H1 (cell line): Measurements from ENCODE around the gene ARHGAP23. TPM values are rescaled to one million over a fixed set of nuclear protein-coding genes. Genes with fewer than 3 reads are reported as not detected.

Experiments used
- CTCF ChIA-PET: fragments of 300-600 bp; sonication (Branson Sonifier 250); formaldehyde crosslinking; loops from one replicate; lab custom pipeline; 2021; ENCODE audit not compliant: partially characterized antibody; lab: Charles Lee
- POLR2A ChIA-PET: fragments of 300-600 bp; sonication (Branson Sonifier 250); formaldehyde crosslinking; loops from one replicate; lab custom pipeline; 2021; ENCODE audit warnings: inconsistent platforms; ENCODE audit not compliant: partially characterized antibody; lab: Charles Lee
- DNase-seq, 2 experiments: peaks; one replicate each; pipeline versions ENCODE4 v3.0.0 to v3.0.0-alpha.2; 2010 to 2022; ENCODE audit warnings: low spot score in 2 of 2, low read depth in 1 of 2, mixed read lengths in 1 of 2
- FAIRE-seq: peaks from 2 replicates; lab custom pipeline; 2011; peaks lifted over from hg19 to GRCh38; lab: Jason Lieb, UNC
- H2AFZ ChIP-seq: 2 replicates; pipeline ENCODE4 v1.8.1; 2012; ENCODE audit warnings: low read length, inconsistent platforms
- H2AK5ac ChIP-seq: 2 replicates; pipeline ENCODE4 v1.6.1; 2013; ENCODE audit warnings: low read depth, low read length
- H2BK120ac ChIP-seq: replicated peaks from 2 replicates; pipeline ENCODE3; 2013; ENCODE audit warnings: low read depth, low read length, inconsistent platforms
- H2BK12ac ChIP-seq: 2 replicates; pipeline ENCODE4 v1.6.1; 2013; ENCODE audit warnings: low read depth, low read length
- H2BK15ac ChIP-seq: 2 replicates; pipeline ENCODE4 v1.6.1; 2013; ENCODE audit warnings: low read length
- H2BK20ac ChIP-seq: 2 replicates; pipeline ENCODE4 v1.6.1; 2013; ENCODE audit warnings: low read length
- H2BK5ac ChIP-seq: 2 replicates; pipeline ENCODE4 v1.6.1; 2013; ENCODE audit warnings: low read depth, low read length
- H3K14ac ChIP-seq: 2 replicates; pipeline ENCODE4 v1.6.1; 2013; ENCODE audit warnings: inconsistent platforms; ENCODE audit not compliant: insufficient read length
- H3K18ac ChIP-seq: 2 replicates; pipeline ENCODE4 v1.6.1; 2013; ENCODE audit warnings: low read length; ENCODE audit errors: extremely low read depth
- H3K23ac ChIP-seq: 2 replicates; pipeline ENCODE4 v1.6.1; 2013; ENCODE audit warnings: inconsistent platforms; ENCODE audit not compliant: insufficient read length
- H3K23me2 ChIP-seq: 2 replicates; pipeline ENCODE4 v1.6.1; 2013; ENCODE audit warnings: low read depth, low read length
- H3K27ac ChIP-seq: 2 replicates; pipeline ENCODE4 v1.6.1; 2011; ENCODE audit warnings: low read depth, low read length, inconsistent platforms
- H3K27me3 ChIP-seq, 4 experiments: replicated peaks in 1 of 4; 1 replicate in 1 of 4; 2 replicates in 3 of 4; pipeline versions ENCODE4 v1.6.1 to v1.8.1; 2011 to 2013; ENCODE audit warnings: low read length in 3 of 4, mild to moderate bottlenecking in 3 of 4, inconsistent platforms in 2 of 4, mixed read lengths in 2 of 4, moderate library complexity in 1 of 4; ENCODE audit not compliant: control insufficient read depth in 3 of 4, insufficient read depth in 3 of 4; ENCODE audit errors: extremely low read depth in 1 of 4
- H3K36me3 ChIP-seq, 4 experiments: 2 replicates each; pipeline versions ENCODE4 v1.6.1 to v1.8.1; 2011 to 2013; ENCODE audit warnings: mild to moderate bottlenecking in 4 of 4, low read length in 3 of 4, moderate library complexity in 2 of 4, control low read depth in 1 of 4, inconsistent platforms in 1 of 4; ENCODE audit not compliant: insufficient read depth in 4 of 4, control insufficient read depth in 2 of 4
- H3K4ac ChIP-seq: replicated peaks from 2 replicates; pipeline ENCODE3; 2013; ENCODE audit warnings: low read length, low read depth, mixed read lengths, inconsistent platforms; ENCODE audit not compliant: insufficient read length
- H3K4me1 ChIP-seq, 4 experiments: replicated peaks in 1 of 4; 1 replicate in 1 of 4; 2 replicates in 3 of 4; pipeline versions ENCODE4 v1.6.1 to v1.8.1; 2011 to 2013; ENCODE audit warnings: low read length in 3 of 4, inconsistent platforms in 2 of 4, mixed read lengths in 1 of 4; ENCODE audit not compliant: insufficient read depth in 4 of 4, control insufficient read depth in 3 of 4
- H3K4me2 ChIP-seq, 2 experiments: 2 replicates each; pipeline versions ENCODE4 v1.6.1 to v1.8.1; 2011 to 2013; ENCODE audit warnings: low read depth in 2 of 2, low read length in 2 of 2, control low read depth in 1 of 2, inconsistent platforms in 1 of 2, mild to moderate bottlenecking in 1 of 2; ENCODE audit not compliant: insufficient read depth in 1 of 2
- H3K4me3 ChIP-seq, 4 experiments: fragments of 200-600, 300-600 bp in 1 of 4; sonication (generic), shearing (Covaris generic), sonication (Bioruptor Twin) in 1 of 4; 2 replicates each; pipeline versions ENCODE4 v1.5.1 to v1.8.1; 2011 to 2016; ENCODE audit warnings: low read length in 4 of 4, low read depth in 3 of 4, control low read depth in 2 of 4, inconsistent platforms in 2 of 4, mild to moderate bottlenecking in 2 of 4, mixed read lengths in 1 of 4, moderate library complexity in 1 of 4; ENCODE audit not compliant: insufficient read depth in 2 of 4; ENCODE audit errors: extremely low read depth in 1 of 4
- H3K56ac ChIP-seq: replicated peaks from 2 replicates; pipeline ENCODE3; 2013; ENCODE audit warnings: low read depth, mild to moderate bottlenecking, mixed read lengths, low read length, inconsistent platforms; ENCODE audit not compliant: insufficient read length
- H3K79me1 ChIP-seq: 2 replicates; pipeline ENCODE4 v1.6.1; 2013; ENCODE audit warnings: low read depth, low read length, control low read depth
- H3K79me2 ChIP-seq, 2 experiments: 2 replicates each; pipeline versions ENCODE4 v1.6.1 to v1.8.1; 2012 to 2013; ENCODE audit warnings: low read length in 2 of 2, mild to moderate bottlenecking in 2 of 2, inconsistent platforms in 1 of 2; ENCODE audit not compliant: insufficient read depth in 2 of 2, control insufficient read depth in 1 of 2
- H3K9ac ChIP-seq, 4 experiments: replicated peaks in 1 of 4; 1 replicate in 1 of 4; 2 replicates in 3 of 4; pipeline versions ENCODE4 v1.6.1 to v1.8.1; 2011 to 2013; ENCODE audit warnings: low read depth in 3 of 4, low read length in 3 of 4, control low read depth in 2 of 4, mild to moderate bottlenecking in 2 of 4, moderate library complexity in 2 of 4, inconsistent platforms in 1 of 4; ENCODE audit errors: extremely low read depth in 1 of 4
- H3K9me3 ChIP-seq, 2 experiments: 2 replicates each; pipeline versions ENCODE4 v1.6.1 to v1.8.1; 2012 to 2013; ENCODE audit warnings: mild to moderate bottlenecking in 2 of 2, moderate library complexity in 2 of 2, control low read depth in 1 of 2, inconsistent platforms in 1 of 2, low read depth in 1 of 2, low read length in 1 of 2, mixed read lengths in 1 of 2; ENCODE audit not compliant: insufficient read depth in 2 of 2
- H4K20me1 ChIP-seq, 2 experiments: replicated peaks in 1 of 2; 2 replicates each; pipeline versions ENCODE3 to v1.8.1; 2011 to 2013; ENCODE audit warnings: inconsistent platforms in 2 of 2, low read length in 2 of 2, mild to moderate bottlenecking in 1 of 2; ENCODE audit not compliant: insufficient read depth in 2 of 2, control insufficient read depth in 1 of 2
- H4K5ac ChIP-seq: 2 replicates; pipeline ENCODE4 v1.6.1; 2013; ENCODE audit warnings: low read length, low read depth, mixed read lengths, inconsistent platforms; ENCODE audit not compliant: insufficient read length
- H4K8ac ChIP-seq: 2 replicates; pipeline ENCODE4 v1.8.0; 2013; ENCODE audit warnings: mild to moderate bottlenecking, moderate library complexity, low read length, inconsistent platforms; ENCODE audit not compliant: insufficient read depth; ENCODE audit errors: extremely low read depth
- H4K91ac ChIP-seq: replicated peaks from 2 replicates; pipeline ENCODE3; 2013; ENCODE audit warnings: low read length, mixed read lengths, inconsistent platforms; ENCODE audit not compliant: insufficient read length
- ATF2 ChIP-seq: IDR thresholded peaks from 2 replicates; pipeline ENCODE4 v1.6.1; 2012; ENCODE audit warnings: low read length, inconsistent platforms
- BRCA1 ChIP-seq: IDR thresholded peaks from 2 replicates; pipeline ENCODE4 v1.6.1; 2012; ENCODE audit warnings: low read depth, low read length, improper control_type of control experiment
- CBX8 ChIP-seq: fragments of 300-800, 300-1000 bp; sonication (generic); IDR thresholded peaks from 2 replicates; pipeline ENCODE4 v1.7.1; 2016; ENCODE audit warnings: low read depth, low read length, borderline replicate concordance
- CEBPB ChIP-seq: IDR thresholded peaks from 2 replicates; pipeline ENCODE4 v1.6.1; 2012; ENCODE audit warnings: low read depth, low read length
- CTBP2 ChIP-seq: IDR thresholded peaks from 2 replicates; pipeline ENCODE4 v1.7.0; 2011; ENCODE audit warnings: borderline replicate concordance, mild to moderate bottlenecking, moderate library complexity, mixed read lengths, low read length; ENCODE audit not compliant: insufficient read depth, insufficient read length
- JUN ChIP-seq: IDR thresholded peaks from 2 replicates; pipeline ENCODE4 v1.6.1; 2011; ENCODE audit warnings: low read depth, mild to moderate bottlenecking, improper control_type of control experiment, low read length
- JUND ChIP-seq: IDR thresholded peaks from 2 replicates; pipeline ENCODE4 v1.6.1; 2011; ENCODE audit warnings: mild to moderate bottlenecking, improper control_type of control experiment, low read length
- KDM5A ChIP-seq: fragments of 200-600 bp; IDR thresholded peaks from 2 replicates; pipeline ENCODE4 v1.7.1; 2012; ENCODE audit warnings: mild to moderate bottlenecking, low read length, inconsistent platforms, mixed read lengths
- MAFK ChIP-seq: IDR thresholded peaks from 2 replicates; pipeline ENCODE4 v1.6.1; 2012; ENCODE audit warnings: low read depth, mild to moderate bottlenecking, improper control_type of control experiment, low read length
- RFX5 ChIP-seq: IDR thresholded peaks from 2 replicates; pipeline ENCODE4 v1.6.1; 2011; ENCODE audit warnings: low read depth, low read length, improper control_type of control experiment, borderline replicate concordance
- TCF12 ChIP-seq: IDR thresholded peaks from 2 replicates; pipeline ENCODE4 v1.6.1; 2011; ENCODE audit warnings: low read depth, mild to moderate bottlenecking, low read length
- YY1 ChIP-seq: IDR thresholded peaks from 2 replicates; pipeline ENCODE4 v1.6.1; 2011; ENCODE audit warnings: low read depth, mild to moderate bottlenecking, low read length
- ZNF274 ChIP-seq: IDR thresholded peaks from 2 replicates; pipeline ENCODE4 v1.7.0; 2012; ENCODE audit warnings: low read length, borderline replicate concordance; ENCODE audit errors: extremely low read depth
- WGBS, 2 experiments: shearing (Covaris generic) in 1 of 2; methylation state at CpG; one replicate each; pipeline versions ENCODE4 v1.1.6 to v1.1.7; 2013 to 2015; ENCODE audit warnings: low lambda C conversion rate in 2 of 2, mixed read lengths in 2 of 2, inconsistent platforms in 1 of 2, low coverage in 1 of 2, missing lambda C conversion rate in 1 of 2; ENCODE audit not compliant: insufficient replicate concordance in 2 of 2, insufficient coverage in 1 of 2, insufficient read length in 1 of 2; ENCODE audit errors: extremely low coverage in 1 of 2, missing lambda C conversion rate in 1 of 2; 5-methylcytosine and 5-hydroxymethylcytosine counted together
- polyA plus RNA-seq, 7 experiments: library from polyadenylated mRNA; depleted of rRNA in 3 of 7; stranded (reverse) in 5 of 7; unstranded in 2 of 7; fragments of >200 nt in 5 of 7; fragments of 200-250 nt in 2 of 7; gene quantifications; 1 replicate in 5 of 7; 2 replicates in 1 of 7; 4 replicates in 1 of 7; pipeline versions ENCODE4 v1.2.1 to v1.2.3, GENCODE V29; 2011 to 2013; ENCODE audit warnings: missing spikeins in 2 of 7, mixed read lengths in 2 of 7
- total RNA-seq: library from RNA; stranded (reverse); fragmentation: NEBNext Ultra II Directional; extraction: Animal tissue kit (Norgen Biotek cat#: 25700); gene quantifications from 2 replicates; pipeline ENCODE4 v1.2.1, GENCODE V29; 2021

ARHGAP23 gene
- total and polyA plus RNA-seq, 2 of the 8 experiments (the other 6 are each of a cell fraction or from before 2014, with no cell fraction given): 16.3 to 107 TPM

- Histone ChIP-seq H2AK5ac (no peak overlapping the region), H3K36me3 (peaks cover 9 to 76% (median 34%) of the 10 kb centered on the region in 4 experiments), H4K5ac (no peak overlapping the region), H3K14ac (no peak overlapping the region), H3K4ac (no peak overlapping the region), H4K20me1 (peaks cover 8 to 23% of the 10 kb centered on the region in 2 experiments), H3K56ac (no peak overlapping the region), H3K27ac (no peak overlapping the region), H3K9ac (no peak overlapping the region), H3K4me2 (no peak overlapping the region), H2BK5ac (no peak overlapping the region), H3K4me3 (no peak overlapping the region), H3K4me1 (peaks cover 0 to 3% (median 0%) of the 10 kb centered on the region in 4 experiments; a peak in 2 of 7 replicates), H4K8ac (no peak overlapping the region), H2BK12ac (no peak overlapping the region), H2BK20ac (no peak overlapping the region), H3K79me1 (peaks cover 10% of the 10 kb centered on the region), H3K27me3 (no peaks in the 10 kb centered on the region), H3K9me3 (no peaks in the 10 kb centered on the region), H2AFZ (no peak overlapping the region), H3K23ac (no peak overlapping the region), H3K23me2 (peaks cover 3% of the 10 kb centered on the region; the same call in 1 of the 2 replicates), H3K79me2 (peaks cover 0 to 8% of the 10 kb centered on the region in 2 experiments; a peak in 2 of 4 replicates), H2BK120ac (no peak overlapping the region), H4K91ac (no peak overlapping the region), H3K18ac (no peak overlapping the region), H2BK15ac (no peak overlapping the region)
- CTCF ChIA-PET: interaction anchor here (1.6 kb wide), 1 partner anchor 134 kb away, joined by 4 read pairs; no protein-coding TSS in a partner anchor
- FAIRE-seq: no peak
- no peak for DNase-seq
- POLR2A ChIA-PET: interaction anchor here (1.7 kb wide), 1 partner anchor 12 kb away, joined by 9 read pairs; no protein-coding TSS in a partner anchor
- WGBS, 2 experiments: 94 to 100% methylated on average over 1 of the region's 1 CpG
- no peak for TF ChIP-seq JUN
- no peak for TF ChIP-seq TCF12
- TF ChIP-seq ATF2: no peak
- no peak for TF ChIP-seq CTBP2
- no peak for TF ChIP-seq CBX8
- no peak for TF ChIP-seq RFX5
- TF ChIP-seq JUND: no peak
- TF ChIP-seq CEBPB: no peak
- TF ChIP-seq YY1: no peak
- TF ChIP-seq ZNF274: no peak
- no peak for TF ChIP-seq MAFK
- no peak for TF ChIP-seq BRCA1
- no peak for TF ChIP-seq KDM5A
Measured at GRCh38 chr17:38467491-38467890, 39.2 kb downstream of the ARHGAP23 start.
